NB4 (cell line): ENCODE results near the gene ELMOD1.

Experiments
- DNase-seq: peaks from one replicate; pipeline ENCODE4 v3.0.0; 2010; ENCODE audit warnings: low read depth
- H3K4me3 ChIP-seq: one replicate; pipeline ENCODE4 v1.5.1; 2011; ENCODE audit warnings: mild to moderate bottlenecking, low read depth, low read length, moderate library complexity
- MYC ChIP-seq: IDR thresholded peaks from 2 replicates; pipeline ENCODE4 v1.6.1; 2011; ENCODE audit warnings: low read depth, low read length
- POLR2A ChIP-seq: IDR thresholded peaks from 2 replicates; pipeline ENCODE4 v1.6.1; 2011; ENCODE audit warnings: mild to moderate bottlenecking; ENCODE audit not compliant: insufficient read length; ENCODE audit errors: extremely low read depth
- TF ChIP-seq, protein P1 (sequence below): IDR thresholded peaks from one replicate; pipeline ENCODE4 v1.5.1; 2012; ENCODE audit warnings: low read depth, low read length
- TF ChIP-seq, protein P2 (sequence below): IDR thresholded peaks from 2 replicates; pipeline ENCODE4 v1.6.1; 2011; ENCODE audit warnings: low read depth, low read length

ELMOD1 gene

DNA sequence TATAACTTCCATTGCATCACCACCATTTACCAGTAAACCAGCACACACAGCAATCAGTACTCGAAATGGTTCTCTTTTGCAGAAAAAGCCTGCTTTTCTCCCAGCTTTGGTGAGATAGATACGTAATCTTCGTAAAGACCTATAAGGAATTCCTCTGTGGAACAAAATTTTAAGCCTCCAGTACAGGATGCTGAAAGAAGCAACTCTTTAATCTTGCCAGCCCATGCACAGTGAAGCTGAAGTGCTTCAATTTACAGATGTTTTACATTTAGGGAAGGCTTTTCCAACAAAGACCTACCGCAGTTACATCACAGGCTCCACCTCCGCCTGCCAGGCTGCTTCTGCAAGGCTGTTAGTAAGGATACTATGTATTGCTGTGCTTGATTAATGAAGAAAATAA lies 1.9 kb downstream of the ELMOD1 start:
- no peak for DNase-seq
- no peak overlapping the region for H3K4me3 ChIP-seq
- TF ChIP-seq MYC (no peak), POLR2A (no peak)
- TF ChIP-seq, protein P1, sequence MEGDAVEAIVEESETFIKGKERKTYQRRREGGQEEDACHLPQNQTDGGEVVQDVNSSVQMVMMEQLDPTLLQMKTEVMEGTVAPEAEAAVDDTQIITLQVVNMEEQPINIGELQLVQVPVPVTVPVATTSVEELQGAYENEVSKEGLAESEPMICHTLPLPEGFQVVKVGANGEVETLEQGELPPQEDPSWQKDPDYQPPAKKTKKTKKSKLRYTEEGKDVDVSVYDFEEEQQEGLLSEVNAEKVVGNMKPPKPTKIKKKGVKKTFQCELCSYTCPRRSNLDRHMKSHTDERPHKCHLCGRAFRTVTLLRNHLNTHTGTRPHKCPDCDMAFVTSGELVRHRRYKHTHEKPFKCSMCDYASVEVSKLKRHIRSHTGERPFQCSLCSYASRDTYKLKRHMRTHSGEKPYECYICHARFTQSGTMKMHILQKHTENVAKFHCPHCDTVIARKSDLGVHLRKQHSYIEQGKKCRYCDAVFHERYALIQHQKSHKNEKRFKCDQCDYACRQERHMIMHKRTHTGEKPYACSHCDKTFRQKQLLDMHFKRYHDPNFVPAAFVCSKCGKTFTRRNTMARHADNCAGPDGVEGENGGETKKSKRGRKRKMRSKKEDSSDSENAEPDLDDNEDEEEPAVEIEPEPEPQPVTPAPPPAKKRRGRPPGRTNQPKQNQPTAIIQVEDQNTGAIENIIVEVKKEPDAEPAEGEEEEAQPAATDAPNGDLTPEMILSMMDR: no peak
- TF ChIP-seq, protein P2, sequence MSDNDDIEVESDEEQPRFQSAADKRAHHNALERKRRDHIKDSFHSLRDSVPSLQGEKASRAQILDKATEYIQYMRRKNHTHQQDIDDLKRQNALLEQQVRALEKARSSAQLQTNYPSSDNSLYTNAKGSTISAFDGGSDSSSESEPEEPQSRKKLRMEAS: no peak

GRCh38 chr11:107593951-107594350 lies 3.0 kb downstream of the ELMOD1 start:
- TF ChIP-seq POLR2A (no peak), MYC (no peak)
- TF ChIP-seq, protein P2: no peak
- TF ChIP-seq, protein P1: no peak
- no peak overlapping the region for H3K4me3 ChIP-seq
- no peak for DNase-seq

DNA sequence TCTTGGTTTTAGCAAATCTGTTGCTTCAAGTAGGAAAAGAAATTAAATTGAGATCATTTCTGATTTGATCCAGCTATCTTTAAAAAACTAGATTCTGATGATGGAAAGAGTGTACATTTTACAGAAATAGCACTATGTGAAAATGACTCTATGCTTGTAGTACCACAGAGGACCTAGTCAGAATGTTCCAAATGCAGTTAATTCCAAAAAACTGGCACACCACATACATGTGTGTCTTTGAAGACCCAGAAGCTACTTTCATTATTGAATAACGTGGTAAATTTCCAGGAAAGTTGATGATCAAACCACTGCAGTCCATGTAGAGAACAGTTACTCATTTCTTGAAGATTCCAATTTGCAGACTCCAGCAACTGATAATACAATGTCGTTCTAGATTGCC lies 3.8 kb downstream of the ELMOD1 start:
- no peak for TF ChIP-seq POLR2A
- no peak for TF ChIP-seq MYC
- TF ChIP-seq, protein P1: no peak
- TF ChIP-seq, protein P2: no peak
- no peak for DNase-seq
- no peak overlapping the region for H3K4me3 ChIP-seq

DNA sequence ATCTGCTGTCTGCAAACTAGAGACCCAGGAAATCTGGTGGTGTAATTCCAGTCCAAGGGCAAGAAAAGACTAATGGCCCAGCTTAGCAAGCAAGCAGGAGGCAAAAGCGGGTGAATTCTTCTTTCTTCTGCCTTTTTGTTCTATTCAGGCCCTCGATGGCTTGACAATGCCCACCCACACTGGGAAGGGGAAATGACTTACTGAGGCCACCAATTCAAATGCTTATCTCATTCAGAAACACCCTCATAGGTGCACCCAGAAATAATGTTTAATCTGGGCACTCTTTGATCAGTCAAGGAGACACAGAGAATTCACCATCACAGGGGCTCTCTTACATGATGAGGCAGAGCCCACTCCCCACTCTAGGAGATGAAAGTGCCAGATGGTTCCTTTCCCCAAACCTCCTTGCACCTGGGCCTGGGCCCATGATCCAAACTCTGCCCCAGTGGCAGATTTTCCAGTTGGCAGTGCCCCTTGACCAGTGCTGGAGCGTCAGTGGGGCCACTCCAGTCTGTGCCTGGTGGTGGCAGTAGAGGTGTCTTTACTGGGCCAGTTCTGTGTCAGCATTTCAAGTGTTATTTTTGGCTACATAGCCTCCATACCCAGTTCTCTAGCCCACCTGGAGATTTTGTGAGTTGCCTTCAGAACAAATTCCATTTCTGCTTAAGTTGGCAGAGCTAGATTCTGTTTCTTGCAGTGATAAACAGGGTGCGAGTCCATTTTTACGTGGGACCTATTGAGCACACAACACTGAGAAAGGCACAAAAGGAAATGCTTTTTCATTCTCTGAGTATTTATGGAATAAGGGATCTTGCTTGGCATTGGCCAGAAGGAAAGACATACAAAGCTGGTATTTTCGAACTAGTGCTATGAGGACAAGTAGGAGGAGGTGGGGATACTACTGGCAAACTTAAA lies 7.5 kb downstream of the ELMOD1 start:
- TF ChIP-seq, protein P1: peak; percentile 55
- TF ChIP-seq MYC: no peak
- DNase-seq: peak; percentile 16
- no peak overlapping the region for H3K4me3 ChIP-seq

GRCh38 chr11:107605061-107606006 lies 14.4 kb downstream of the ELMOD1 start:
- DNase-seq: no peak
- no peak for TF ChIP-seq POLR2A
- TF ChIP-seq, protein P1: no peak
- TF ChIP-seq, protein P2: no peak
- no peak for TF ChIP-seq MYC
- no peak overlapping the region for H3K4me3 ChIP-seq
